NCI-H526 treated with DMSO at 0.1 percent for 48 hours (cell line): ENCODE measurements around the gene GBE1.

Experiments used
- DNase-seq: peaks from one replicate; lab custom pipeline; 2025; lab: John Stamatoyannopoulos, UW

The GBE1 gene

DNA sequence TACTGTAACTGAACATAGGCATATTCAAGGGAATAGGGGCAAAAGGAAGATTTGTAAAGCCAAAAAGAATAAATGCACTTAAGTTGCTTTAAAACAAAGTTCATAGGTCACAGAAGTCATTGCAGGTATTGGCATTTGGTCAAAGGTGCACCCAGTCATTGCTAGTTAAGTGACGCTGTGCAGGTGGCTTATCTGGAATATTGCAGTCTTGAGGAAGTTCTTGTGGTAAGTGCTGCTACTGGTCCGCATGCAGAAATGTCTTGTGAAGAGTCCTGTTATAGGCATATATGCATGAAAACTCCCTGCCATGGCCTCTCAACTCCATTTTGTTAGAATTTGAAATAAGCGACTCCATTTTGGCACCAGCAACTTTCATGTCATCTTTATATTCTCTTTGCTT lies 293.1 kb downstream of the GBE1 start:
- DNase-seq: no peak

DNA sequence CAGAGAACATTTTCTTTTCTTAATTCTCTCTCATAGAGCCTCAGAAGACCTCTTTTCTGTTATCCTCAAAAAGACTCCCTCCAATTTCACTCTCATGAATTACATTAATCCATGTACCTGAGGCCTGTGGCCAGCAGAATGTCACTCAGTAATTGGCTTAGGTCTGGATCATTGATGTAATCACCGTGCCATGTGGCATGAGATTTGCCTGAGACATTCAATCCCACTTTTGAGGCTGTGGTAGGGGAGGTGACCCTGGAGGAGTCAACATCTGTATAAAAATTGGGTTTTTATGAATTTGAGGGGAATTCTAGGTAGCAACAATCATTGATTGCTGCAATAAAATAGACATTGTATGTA lies 295.3 kb downstream of the GBE1 start:
- DNase-seq: no peak

DNA sequence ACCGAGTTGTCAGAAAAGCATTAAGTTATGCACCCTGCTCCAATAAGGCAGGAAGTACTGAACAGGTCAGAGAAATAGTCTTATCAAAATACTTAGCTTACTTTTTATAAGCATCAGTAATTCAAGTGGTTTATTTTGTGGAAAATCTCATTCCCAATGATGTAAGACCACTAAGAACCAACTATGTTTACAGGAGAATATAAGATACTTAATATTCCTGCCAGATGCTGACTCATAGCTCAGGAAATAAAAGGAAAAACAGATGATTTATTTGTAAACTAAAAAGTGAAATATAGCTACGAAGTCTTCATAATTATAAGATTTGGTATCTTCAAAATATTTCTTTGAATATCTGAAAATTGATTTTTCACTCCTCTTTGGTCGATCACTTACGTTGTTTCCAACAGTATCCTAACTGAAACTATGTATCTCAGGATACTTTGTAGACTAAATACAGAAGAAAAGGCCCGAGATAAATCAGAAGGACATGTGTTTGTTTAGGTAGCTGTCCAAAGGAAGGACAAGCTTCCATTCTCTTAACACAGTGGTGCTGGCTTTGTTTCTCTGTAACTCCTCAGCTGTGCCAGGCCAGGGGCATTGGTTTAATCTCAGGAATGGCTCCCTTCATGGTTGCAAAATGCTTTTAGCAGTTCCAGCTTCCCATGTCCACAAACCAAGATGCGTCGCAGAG lies 295.8 kb downstream of the GBE1 start:
- DNase-seq: no peak

DNA sequence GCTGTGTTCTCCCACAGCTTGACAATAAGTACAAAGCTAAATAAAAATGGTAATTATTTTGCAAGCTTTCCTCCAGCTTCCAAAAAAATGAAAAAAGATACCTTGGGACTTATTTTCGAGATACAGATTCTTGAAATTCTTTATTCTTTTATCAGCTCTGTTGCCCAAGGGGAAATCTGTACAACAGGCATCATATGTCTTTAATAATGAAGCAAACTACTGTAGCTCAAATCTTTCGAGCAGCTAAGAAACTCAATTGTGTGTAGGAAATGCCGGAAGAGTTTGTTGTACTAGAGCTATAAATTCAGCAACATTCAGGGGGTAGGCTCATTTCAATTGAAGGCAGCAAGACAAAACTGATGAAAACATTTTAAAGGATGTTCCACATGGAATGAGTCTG lies 297.7 kb downstream of the GBE1 start:
- DNase-seq: no peak

DNA sequence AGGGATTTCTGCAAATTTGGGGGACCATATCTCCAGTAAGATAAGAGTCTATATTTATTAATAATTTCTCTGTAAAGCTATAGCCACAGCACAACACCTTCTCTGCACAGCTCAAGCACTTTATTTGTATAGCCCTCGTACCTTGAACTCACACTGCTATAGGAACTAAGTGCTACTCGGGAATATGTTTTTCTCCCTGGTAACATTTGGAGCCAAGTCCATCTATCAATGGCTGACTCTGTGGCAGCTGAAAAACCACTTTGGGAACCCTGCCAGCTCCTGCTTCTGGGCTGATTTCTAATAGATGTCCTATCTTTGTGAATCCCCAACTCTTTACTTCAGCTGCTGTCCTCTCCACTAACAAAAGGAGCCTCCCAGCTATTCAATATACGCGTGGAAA lies 298.5 kb downstream of the GBE1 start:
- no peak for DNase-seq

DNA sequence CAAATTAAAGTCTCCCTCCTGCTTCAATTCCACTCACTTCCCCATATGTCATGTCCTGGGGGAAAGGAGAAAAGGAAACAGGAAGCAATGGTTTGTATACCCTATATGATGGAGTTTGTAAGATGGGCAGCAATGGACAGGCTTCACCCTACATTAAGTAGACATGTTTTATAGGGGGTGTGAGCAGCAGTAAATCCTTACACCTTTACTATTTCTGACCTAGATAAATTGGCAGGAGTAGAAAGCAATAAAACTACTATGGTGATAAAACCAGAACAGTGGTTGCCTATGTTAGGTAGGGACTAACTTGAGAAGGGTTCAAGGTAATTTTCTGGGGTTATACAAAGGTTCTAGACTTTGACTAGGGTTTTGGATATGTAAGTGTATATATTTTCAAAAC lies 301.7 kb downstream of the GBE1 start:
- no peak for DNase-seq

DNA sequence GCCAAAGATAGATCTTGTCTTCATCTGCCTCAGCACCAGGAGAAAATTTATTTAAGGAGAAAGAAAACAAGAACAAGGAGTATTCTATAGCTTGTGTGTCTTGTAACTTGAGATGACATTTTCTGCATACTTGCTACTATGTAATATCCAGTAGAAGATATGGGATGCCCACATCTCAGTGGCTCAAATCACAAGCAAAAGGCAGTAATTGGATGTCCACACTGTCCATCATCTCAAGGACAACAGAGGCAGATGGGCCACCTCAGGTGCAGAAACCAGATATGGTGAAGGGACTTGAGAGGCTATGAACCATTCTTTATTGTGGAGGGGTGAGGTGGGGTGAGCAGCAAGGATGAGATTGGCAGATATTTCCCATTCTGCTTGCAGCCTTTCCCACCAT lies 309.0 kb downstream of the GBE1 start:
- DNase-seq: no peak

DNA sequence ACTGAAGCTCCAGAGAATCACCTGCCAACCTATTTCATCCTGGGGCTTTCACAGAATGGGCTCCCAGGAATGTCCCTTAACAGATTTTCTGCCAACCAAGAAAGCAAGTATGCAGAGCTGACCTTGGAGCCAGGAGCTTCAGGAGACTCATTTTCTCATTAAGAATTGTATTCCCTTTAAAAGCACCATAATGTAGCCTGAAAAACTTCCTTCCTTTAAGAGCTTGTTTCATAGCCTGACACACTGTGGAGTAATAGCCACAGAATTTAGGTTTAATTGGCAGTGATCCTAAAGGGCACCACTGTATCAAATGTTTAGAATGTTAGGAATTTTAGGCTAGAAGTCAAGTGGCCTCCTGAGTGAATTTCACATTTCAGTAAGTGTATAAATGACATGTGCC lies 309.8 kb downstream of the GBE1 start:
- DNase-seq: no peak

DNA sequence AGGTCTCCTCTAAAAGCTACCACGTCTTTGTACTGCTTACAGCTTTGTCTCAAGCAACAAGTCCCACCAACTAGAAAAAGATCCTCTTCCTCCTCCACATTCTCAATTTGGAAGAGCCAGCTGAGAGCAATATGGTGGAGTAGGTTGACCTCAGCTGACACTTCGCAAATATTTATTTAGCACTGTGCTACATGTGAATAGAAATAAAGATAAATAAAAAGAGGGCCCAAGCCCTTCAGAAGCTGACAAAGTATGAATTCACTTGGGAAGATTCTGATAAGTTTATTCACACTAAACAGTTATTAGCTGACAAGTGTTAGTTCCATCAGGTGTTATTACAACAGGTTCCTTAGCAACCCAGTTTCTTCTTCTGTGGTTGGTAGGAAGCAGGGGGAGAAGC lies 310.3 kb downstream of the GBE1 start:
- DNase-seq: no peak

DNA sequence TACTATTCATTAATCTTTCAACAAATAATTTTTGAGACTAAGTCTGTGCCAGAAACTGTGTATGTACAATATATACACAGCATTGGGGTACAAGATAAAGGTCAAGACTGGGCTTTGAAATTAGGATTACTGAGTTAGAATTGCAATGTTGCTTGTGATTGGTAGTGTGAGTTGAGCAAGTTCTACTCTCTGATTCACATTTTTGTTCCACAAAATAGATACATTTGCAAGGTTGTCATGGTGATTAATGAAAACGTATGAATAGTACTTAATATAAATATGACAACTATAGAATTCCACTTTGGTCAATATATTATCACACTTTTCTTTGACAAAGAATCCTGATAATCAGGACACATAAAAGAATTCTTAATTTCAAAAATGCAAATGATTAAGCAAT lies 314.6 kb downstream of the GBE1 start:
- DNase-seq: no peak

DNA sequence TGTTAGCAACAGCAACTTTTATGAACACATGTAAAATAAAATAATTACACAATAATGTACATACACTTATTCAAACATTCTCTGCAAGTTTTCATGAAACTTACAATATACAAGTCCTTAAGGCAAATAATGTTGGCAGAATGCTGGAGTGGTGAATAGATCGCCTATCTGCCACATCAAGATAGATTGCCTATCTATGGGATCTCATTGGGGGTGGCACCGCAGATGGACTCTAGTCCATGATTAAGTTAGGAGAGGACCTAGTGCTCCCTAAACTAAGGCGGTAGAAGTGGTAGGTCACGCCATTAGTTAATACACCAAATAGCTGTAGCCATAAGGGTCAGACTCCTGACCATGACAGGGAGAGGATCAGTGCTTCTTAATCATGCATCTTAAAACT lies 315.7 kb downstream of the GBE1 start:
- no peak for DNase-seq

DNA sequence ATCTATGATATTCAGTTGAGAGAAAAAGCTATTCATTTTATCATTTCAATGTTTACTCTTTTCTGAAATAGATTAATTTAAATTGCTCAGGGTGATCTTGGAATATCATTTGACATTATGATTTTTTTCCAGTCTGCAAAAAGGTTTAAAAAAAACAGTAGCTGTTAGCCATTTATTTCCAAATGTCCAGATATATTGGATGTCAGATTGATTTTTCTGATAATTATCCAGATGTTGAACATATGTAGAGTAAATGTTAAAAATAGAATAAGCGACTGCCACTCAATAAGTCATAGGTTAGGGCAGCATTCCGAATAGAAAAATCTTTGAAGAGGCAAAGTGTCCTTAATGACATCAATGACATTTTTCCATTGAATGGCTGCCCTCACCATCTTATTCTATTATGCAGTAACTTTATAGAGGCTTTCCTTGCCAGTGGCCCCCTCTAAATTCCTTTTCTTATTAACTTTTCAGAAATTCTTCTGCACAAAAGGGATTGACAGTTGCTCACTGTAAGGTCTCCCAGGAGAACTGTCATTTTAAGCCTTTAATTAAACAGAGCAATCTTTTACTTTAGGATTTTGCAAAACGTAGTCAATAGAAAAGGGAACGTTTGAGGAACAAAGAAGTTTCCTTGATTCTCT lies 316.5 kb downstream of the GBE1 start:
- no peak for DNase-seq

DNA sequence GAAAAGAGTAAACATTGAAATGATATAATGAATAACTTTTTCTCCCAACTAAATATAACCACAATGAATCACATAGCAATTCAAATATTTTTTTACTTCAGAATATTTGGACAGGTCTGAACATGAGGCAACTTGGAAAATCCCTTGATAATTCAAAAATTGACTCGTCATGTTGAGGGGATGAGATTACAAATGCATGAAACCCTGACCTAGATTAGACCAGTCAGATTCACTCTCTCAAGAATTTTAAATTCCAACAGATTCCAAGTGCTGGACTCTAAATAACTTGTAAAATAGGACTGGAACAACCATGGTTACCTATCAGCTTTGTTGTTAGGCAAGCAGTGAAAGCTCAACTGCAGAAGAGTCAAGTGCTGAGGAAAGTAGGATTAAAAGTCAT lies 317.5 kb downstream of the GBE1 start:
- no peak for DNase-seq

DNA sequence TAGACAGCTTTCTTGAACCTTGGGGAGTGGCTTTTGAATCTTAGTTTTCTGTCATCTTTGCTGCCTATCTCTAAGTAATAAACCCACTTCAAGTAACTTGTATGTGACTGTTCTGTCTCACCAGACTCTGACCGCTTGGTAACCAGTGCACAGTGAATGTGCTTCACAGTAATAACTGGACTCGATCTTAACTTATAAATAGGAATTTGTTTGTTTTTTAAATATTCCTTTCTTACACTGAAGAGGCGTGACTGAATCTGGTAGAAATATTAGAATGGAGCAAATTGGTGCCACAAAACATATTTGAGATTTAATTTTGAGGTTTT lies 318.0 kb downstream of the GBE1 start:
- DNase-seq: no peak

DNA sequence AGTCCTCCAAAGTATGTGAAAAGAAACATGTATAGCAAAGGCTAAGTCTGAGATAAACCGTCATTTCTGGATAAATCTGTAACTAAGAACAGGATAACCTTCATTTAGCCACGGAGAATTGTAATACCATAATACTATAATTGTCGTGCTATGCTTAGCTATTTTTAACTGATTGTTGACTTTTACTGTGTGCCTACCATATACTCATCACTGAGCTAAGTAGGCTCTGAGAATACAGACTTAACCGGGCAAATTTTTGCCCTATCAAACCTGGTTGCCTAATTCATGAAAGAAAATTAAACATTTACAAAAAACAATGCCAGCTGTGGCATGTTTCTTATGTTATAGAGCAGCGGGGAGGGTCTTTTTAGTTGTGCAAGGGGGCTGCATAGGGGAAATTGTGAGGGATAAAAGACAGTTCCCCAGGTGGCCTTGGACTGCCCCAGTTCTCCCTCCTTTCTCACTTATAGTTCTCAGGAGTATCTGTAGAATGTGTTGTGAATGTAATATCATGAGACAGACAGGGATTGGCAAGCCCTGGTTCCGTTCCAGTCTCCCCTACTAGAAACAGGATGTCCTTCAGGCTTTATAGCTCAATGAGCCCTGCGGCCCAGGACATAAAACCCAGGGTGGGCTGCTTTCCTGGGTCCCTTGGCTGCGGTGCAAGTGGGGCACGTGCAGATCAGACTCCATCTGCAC lies 318.5 kb downstream of the GBE1 start:
- no peak for DNase-seq

DNA sequence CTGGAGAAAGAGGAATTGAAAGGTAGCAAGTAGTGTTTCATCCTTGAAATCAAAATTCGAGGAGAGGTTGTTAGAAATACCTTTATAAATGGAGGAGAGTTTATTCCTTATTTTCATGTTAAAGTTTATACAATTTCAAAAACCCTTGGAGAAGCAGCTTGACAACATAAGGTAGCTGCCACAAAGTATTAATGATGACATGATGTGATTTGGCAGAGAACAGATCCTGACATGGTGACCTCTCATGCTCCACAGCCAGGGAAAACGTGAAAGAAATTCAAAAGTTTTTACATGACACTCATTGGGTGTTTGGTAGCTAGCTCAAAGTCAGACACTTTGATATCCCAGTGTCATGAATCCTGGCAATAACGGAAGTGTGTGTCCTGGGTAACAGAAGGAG lies 320.8 kb downstream of the GBE1 start:
- DNase-seq: no peak
